Activated CD4-positive, alpha-beta T cell treated with anti-CD3 and anti-CD28 coated beads for 1 hour (primary cell): Measurements from ENCODE around the gene EHBP1.
"Not testable (repeated sequence)": the region's sequence is repeated elsewhere in the genome, so short reads cannot be mapped to it uniquely, and the experiment has no call there.

ENCODE experiments used
- DNase-seq: peaks from one replicate; pipeline ENCODE4 v3.0.0-alpha.2; 2020

EHBP1 gene

GRCh38 chr2:63054841-63055225 lies 349.3 kb downstream of the EHBP1 start:
- DNase-seq = no peak

- no peak for DNase-seq
These were observed 350.0 kb downstream of the EHBP1 start for GRCh38 chr2:63055226-63056106.

DNA sequence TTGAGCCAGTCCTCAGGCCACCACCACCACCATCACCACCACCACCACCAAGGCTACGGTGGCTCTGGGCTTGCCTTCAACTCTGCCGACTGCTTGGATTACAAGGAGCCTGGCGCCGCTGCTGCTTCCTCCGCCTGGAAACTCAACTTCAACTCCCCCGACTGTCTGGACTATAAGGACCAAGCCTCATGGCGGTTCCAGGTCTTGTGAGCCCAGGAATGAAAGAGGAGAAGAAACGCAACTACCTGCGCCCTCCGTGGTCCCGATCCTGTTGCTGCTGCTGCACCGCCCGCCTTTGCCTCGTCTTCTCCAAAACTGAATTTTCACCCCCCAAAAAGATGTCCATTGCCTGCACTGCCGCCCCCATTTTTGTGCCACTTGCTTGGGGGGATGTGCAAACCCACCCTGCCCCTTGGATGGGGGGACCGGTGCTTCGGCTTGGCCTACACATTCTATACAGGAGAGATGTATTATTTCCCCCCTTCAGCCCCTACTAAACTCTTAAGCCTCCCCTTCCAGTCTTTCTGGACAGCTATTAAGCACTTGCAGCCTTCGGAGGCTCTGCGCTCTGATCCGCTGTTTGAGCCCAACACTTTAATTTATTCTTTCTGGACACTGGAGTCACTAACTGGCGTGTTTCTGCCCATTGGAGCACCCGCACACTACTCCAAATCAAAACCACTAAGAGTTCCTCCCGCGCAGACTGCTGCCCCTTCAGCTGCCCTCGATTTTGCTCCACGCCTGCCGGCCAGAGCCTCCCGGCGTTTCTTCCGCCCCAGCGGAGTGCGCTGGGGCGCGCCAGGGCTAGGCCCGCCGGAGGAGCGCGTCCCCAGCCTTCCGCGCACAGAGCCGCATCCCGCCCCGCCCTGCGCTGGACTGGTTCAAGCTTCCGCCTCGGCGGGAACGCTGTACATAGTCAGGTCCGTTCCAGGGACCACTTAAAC lies 350.9 kb downstream of the EHBP1 start:
- DNase-seq = no peak

DNA sequence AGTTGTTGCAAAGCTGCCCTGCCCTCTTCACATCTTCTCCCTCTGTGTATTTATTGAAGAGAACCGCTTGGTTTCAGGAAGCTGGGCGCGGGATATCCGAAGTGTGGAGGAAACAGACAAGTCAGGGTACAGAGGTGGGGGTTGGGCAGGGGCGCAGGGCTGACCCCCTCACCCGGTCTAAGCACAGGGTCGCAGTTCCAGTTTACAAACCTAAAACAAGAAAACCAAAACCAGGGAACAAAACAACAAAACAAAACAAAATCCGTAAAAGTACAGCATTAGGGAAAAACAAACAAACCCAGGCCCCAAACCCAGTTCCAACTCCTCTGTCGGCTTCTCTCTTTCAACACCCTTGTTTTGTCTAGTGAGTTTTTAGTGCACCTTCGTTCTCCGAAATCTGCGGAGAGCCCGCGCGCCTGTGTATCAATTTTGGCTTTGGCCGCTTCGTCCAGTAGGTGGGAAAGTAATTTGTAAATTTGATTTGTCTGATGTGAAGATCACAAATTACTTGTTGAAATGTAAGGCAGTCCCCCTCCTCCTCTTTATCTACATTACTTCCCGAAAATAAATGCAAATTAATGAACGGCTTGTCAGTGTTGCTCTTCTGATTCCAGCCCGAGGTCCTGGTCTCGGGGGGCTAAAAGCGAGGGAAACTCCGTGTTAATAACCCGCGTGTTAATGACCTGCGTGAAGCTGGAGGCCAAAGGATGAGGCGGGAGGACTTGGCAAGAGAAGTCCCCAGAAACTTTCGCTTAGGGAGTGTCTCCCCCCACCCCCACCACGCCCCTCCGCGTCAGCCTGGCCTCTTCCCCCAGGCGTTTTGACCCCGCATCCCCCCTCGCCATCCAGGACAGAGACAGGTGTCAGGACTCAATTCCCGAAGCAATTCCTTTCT lies 352.0 kb downstream of the EHBP1 start:
- DNase-seq = no peak

GRCh38 chr2:63058144-63058920 lies 352.8 kb downstream of the EHBP1 start:
- DNase-seq = no peak

DNA sequence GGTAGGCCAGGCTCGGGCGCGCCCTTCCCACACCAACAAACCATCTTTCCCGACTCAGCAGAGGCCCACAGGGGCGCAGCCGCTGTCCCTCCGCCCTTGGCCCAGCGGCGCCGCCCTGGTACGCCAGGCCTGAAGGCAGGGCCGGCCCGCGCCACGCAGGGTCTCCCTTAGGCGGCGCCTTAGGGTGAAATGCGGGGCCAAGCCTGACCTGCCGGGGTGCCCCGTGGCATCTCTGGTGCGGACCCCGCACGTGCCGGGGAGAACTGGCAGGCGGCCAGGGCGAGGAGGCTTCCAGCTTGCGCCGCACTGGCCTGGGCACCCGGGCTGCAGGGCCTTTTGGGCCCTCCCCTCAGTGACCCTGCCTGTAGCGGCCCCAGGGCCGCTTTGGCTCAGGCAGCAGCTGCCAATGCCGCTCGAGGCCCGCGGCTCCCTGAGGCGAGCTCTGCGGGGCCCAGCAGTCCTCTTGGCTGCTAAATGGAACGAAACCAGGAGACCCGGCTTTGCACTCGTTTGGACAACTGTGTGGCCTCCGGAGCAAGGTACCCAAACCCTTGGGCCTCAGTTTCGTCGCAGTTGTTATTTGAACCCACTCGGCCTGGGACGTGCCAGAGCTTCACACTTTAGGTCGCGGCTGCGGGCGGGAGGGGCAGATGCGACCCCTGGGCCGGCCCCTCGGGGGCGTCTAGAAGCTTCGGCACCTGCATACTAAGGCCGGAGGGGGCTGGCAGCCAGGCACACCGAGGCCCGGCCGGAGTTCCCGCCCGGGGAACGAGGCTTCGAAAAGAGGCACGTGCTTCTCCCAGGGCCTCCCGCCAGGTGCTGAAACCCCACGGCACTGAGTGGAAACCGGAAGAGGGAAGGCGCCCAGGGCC lies 353.6 kb downstream of the EHBP1 start:
- no peak for DNase-seq

DNA sequence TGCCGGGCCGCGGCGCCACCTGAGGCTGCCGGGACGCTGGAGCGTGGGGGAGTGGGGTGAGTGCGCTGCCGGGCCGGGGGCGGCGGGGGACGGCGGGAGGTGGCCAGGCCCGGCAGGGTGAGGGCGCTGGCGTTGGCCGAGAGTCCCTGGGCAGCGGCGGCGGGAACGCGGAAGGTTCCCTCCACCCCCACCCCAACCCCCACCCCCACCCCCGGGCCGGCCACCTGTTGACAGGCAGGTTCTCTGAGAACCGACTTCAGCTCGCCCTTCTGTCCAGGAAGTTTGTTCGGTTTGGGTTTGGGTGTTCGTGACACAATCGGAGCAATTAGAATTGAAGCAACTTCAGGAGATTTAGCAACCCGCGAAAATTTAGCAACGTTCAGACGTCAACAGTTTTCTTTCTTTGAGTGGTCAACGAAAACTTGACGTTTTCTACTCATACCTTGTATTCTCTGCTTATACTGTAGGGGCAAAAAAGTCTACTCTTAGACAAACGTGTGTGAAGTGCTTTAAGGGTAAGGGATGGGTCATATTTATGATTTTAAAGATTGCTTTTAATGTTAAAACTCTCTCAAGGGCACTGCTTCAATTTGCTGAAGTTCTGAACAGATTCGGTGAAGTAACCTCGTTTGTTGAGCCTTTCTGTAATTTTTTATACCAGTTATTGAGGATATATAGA lies 354.4 kb downstream of the EHBP1 start:
- no peak for DNase-seq

GRCh38 chr2:63060472-63060991 lies 355.0 kb downstream of the EHBP1 start:
- no peak for DNase-seq

- DNase-seq = no peak
These were observed 358.7 kb downstream of the EHBP1 start for GRCh38 chr2:63064197-63064596.

DNA sequence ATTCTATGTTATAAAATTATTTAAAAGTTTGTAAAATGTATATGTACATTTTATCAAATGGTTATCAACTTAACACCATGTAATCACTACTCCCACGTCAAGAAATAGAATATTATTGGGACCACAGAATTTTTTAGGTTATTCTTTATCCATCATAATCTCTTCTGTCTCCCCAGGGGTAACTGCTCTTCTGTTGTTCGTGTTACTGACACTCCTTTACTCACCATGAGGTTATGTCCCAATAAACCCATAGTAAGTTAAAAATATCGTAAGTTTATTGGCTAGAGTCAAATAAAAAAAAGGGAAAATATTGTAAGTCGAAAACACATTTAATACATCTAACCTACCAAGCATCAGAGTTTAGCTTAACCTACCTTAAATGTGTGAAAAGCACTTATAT lies 359.1 kb downstream of the EHBP1 start:
- DNase-seq = no peak

GRCh38 chr2:63066265-63066664 lies 360.8 kb downstream of the EHBP1 start:
- no peak for DNase-seq

- DNase-seq = no peak
These were observed 361.3 kb downstream of the EHBP1 start for GRCh38 chr2:63066838-63067237.

DNA sequence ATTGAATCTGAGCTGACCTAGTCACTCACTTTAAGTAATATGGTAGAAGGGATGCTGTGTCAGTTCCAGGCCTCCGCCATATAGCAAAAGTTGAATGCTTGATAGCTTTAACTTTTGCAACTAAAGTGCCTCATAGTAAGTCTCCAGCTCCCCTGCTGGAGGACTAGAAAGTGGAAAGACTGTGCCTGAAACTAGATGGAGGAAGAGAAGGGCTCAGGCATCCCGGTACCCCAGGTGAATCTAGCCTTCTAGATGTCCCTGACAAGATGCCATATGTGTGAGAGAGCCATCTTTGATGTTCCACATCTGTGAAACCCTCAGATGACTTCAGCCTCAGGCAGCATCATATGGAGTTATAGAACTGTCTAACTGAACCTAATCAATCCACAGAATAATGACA lies 366.2 kb downstream of the EHBP1 start:
- DNase-seq = no peak

DNA sequence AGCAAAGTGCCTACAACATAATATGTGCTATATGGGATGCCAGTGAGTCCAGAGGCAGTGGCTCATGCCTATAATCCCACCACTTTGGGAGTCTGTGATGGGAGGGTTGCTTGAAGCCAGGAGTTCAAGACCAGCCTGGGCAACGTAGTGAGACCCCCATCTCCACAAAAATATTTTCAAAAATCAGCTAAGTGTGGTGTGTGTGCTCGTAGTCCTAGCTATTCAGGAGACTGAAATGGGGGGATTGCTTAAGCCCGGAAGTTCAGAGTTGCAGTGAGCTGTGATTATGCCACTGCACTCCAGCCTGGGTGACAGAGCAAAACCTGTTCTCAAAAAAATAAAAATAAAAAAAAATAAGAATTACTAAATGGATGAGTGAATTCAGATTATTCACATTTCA lies 368.5 kb downstream of the EHBP1 start:
- DNase-seq = no peak

DNA sequence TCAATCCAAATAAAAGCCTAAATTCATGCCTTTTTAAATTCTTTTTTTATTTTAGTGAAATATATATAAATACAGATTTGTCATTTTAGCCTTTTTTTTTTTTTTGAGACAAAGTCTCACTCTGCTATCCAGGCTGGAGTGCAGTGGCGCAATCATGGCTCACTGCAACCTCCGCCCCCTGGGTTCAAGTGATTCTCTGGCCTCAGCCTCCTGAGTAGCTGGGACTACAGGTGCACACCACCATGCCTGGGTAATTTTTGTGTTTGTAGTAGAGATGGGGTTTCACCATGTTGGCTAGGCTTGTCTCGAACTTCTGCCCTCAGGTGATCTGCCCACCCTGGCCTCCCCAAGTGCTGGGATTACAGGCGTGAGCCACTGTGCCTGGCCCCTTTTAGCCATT lies 368.9 kb downstream of the EHBP1 start:
- DNase-seq = not testable (repeated sequence)

GRCh38 chr2:63078852-63079606 lies 373.5 kb downstream of the EHBP1 start:
- DNase-seq = no peak

DNA sequence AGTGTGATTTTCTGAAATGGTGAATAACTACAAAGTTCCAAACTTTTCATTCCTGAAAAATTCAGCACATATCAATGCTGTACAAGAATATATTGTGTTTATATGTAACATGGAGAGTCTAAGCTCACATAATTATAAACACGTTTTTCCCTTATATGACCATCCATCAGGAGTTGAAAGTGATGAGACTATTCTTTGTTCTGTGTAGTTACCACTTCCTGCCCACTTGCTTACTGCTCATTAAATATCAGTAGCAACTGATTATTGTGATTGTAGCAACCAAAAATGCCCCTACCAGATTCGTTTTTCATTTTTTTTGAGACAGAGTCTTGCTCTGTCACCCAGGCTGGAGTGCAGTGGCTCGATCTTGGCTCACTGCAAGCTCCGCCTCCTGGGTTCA lies 375.9 kb downstream of the EHBP1 start:
- no peak for DNase-seq

DNA sequence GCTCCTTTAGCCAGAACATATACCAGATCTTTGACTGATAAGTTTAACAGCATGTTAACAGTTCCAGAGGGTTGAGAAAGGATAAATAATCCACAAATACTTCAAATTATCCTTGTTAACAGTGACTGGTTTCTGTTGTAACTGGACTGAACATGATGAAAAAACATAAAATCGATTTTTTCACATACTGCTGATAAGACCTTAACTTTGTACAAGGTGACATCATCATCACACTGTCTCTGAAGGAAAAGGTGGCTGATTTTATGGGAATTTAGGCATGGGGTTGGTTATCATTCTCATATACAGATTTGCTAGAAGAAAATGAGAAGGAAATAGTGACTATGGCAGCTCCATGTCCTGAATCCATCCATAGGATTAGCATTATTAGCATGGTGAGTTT lies 381.2 kb downstream of the EHBP1 start:
- no peak for DNase-seq

DNA sequence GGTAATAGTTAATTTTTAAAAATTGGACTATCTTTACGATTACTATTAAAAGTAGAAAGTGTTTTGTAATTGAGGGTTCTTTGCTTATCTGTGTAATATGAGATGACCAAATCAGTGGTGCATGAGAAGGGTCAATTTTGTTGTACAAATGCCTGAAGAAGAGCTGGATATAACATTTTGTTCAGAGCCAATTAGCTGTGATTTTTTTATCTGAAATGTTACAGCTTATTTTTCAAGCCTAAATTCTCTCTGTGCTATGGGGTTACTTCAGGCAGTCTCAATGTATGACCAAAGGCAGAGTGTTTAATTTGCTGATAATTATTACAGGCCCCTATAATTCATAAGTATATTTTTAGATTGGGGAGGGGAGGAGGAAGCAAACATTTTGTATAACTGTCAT lies 386.9 kb downstream of the EHBP1 start:
- DNase-seq = no peak
